Activated CD8-positive, alpha-beta memory T cell treated with anti-CD3 and anti-CD28 coated beads for 48 hours (primary cell): Measurements from ENCODE around the gene MED8.
"Not testable (repeated sequence)": the region's sequence is repeated elsewhere in the genome, so short reads cannot be mapped to it uniquely, and the experiment has no call there.

Source experiments
- DNase-seq, 3 experiments: peaks; one replicate each; pipeline ENCODE4 v3.0.0-alpha.2; 2020; ENCODE audit warnings: low read depth in 2 of 3, low spot score in 2 of 3

MED8 gene

GRCh38 chr1:43422995-43423671, 33.5 kb upstream of the MED8 start:
- no peak for DNase-seq

- no peak for DNase-seq
Measured at GRCh38 chr1:43421976-43422750, 32.6 kb upstream of the MED8 start.

GRCh38 chr1:43421396-43421795, 31.8 kb upstream of the MED8 start:
- DNase-seq: no peak

- no peak for DNase-seq
Measured at GRCh38 chr1:43420874-43421273, 31.3 kb upstream of the MED8 start.

DNA sequence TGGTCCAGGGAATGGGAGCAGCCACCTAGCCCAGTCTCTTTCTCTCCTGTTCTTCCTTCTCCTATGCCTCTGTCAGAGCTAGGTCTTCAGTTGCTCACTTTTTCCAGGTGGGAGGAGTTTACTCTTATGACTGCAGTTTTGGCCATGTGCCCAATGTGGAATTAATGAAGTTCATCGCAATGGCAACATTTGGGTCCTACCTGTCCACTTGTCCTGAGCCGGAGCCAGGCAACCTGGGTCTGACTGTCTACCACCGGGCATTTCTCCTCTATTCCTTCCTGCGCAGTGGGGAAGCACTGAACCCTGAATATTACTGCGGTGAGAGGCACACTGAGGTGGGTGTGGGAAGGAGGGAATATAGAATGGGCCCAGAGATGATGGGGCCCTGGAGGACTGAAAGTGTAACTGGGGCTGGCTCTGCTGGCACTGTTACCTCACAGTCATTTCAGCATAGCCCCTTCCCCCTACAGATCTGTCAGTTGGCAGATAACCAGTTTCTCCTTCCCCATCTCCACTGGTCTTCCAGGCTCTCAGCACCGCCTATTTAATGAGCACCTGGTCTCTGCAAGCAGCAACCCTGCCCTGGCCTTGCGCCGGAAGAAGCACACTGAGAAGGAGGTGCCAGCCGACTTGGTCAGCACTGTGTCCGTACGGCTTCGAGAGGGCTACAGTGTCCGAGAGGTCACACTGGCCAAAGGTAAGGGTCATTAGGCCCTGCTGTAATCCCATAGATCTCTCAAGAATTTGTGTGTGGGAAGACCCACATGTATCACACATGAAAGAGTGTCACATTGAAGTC, 30.2 kb upstream of the MED8 start:
- DNase-seq: no peak

DNA sequence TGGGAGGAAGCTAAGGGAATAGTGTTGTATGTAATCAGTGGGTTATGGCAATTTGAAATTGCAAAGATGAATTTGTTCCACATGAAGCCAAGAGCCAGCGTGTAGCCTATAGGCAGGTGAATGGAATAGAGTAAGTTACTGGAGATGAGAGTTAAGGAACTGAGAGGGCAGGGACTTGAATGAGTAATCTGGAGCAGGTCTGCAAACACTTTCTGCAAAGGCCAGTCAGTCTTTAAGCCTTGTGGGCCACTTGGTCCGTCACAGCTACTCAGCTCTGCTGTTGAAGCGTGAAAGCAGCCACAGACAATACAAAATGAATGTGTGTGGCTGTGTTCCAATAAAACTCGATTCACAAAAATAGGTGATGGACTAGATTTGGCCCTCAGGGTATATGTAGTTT, 29.3 kb upstream of the MED8 start:
- DNase-seq: no peak

GRCh38 chr1:43415901-43416300, 26.3 kb upstream of the MED8 start:
- DNase-seq: no peak

DNA sequence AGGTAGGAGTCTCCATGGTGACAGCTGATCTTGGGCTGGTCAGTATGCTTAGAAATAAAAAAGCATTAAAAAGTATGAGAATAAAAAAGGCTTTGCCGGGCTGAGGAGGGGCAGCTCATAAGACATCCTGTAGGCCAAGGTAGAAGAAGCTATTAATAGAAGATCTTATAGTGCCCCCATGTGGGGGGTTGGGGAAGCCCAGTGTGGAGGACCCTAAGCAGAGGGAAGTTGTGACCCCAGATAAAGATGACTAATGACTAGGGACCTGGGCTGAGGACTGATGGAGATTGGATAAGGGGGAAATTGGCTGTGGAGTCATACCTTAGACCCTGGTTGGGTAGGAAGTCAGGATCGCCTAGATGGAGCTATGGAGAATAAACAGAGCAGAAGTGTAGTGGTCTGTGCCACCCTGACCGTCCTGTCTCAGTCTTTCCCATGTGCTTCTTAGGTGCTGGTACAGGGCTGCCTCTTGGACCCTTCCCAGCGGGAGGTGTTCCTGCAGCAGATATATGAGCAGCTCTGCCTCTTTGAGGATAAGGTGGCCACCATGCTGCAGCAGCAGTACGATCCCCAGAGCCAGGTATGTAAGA, 25.1 kb upstream of the MED8 start:
- peak in 2 of 3 experiments; percentile 15 to 26 for DNase-seq

DNA sequence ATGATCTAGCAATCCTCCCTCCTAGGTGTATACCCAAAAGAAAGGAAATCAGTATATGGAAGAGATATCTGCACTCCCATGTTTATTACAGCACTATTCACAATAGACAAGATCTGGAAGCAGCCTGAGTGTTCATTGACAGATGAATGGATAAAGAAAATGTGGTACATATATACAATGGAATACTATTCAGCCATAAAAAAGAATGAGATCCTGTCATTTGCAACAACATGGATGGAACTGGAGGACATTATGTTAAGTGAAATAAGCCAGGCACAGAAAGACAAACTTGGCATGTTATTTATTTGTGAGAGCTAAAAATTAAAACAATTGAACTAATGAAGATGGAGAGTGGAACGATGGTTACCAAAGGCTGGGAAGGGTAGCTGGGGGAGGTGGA, 23.8 kb upstream of the MED8 start:
- not testable (repeated sequence) for DNase-seq

GRCh38 chr1:43410571-43410970, 21.0 kb upstream of the MED8 start:
- no peak for DNase-seq

DNA sequence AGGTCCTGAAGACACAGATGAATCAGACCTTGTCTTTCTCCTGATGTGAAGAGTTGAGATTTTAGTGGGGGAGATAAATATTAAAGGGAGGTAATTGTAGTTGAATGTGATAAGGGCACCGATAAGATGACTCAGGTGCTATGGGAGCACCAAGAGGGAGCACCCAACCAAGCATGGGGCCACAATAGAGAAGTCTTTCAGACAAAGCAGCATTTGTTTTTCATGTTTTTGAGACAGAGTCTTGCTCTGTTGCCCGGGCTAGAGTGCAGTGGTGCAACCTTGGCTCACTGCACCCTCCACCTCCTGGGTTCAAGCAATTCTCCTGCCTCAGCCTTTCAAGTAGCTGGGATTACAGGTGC, 16.3 kb upstream of the MED8 start:
- DNase-seq: no peak

GRCh38 chr1:43405219-43405875, 15.7 kb upstream of the MED8 start:
- no peak for DNase-seq

GRCh38 chr1:43404353-43404752, 14.8 kb upstream of the MED8 start:
- no peak for DNase-seq

GRCh38 chr1:43402089-43402865, 12.7 kb upstream of the MED8 start:
- no peak for DNase-seq

GRCh38 chr1:43400441-43400840, 10.8 kb upstream of the MED8 start:
- DNase-seq: not testable (repeated sequence)

GRCh38 chr1:43398227-43398626, 8.6 kb upstream of the MED8 start:
- DNase-seq: no peak

GRCh38 chr1:43396059-43396458, 6.5 kb upstream of the MED8 start:
- no peak for DNase-seq

DNA sequence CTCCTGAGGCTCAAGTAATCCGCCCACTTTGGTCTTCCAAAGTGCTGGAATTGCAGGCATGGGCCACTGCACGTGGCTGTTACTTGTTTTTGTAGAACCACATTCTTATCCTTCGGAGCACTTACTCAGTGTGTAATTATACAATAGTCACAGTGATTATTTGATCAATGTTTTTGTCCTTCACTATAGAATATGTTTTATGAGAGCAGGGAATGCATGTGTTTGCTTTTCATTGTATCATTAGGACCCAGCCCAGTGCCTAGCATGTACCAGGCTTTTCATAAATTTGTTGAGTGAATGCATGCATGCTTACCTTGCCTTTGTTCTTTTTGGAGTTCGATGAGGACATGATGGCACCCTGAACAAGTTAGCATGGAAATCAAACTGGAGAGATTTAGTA, 5.9 kb upstream of the MED8 start:
- no peak for DNase-seq

DNA sequence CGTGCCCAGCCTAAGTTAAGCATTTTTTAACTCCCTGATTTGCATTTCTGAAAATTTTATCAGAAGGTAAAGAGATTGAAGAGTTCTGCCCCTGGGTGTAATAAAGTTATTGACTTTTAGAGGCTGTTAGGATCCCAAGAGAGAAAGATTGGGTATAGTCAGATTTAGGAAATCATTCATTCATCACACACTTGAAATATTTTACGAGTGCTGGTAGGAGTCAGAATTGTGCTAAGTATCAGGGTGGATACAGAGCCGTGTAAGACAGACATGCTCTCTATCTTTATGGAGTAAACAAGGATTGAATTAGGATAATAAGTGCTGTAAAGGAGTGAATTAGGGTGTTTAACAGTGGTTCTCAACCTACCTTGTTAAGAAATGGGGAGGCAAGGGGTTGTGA, 3.1 kb upstream of the MED8 start:
- DNase-seq: no peak

- DNase-seq: no peak
Measured at GRCh38 chr1:43388613-43389012, 987 bp downstream of the MED8 start.
